SIG-M5 (cell line): ENCODE data around the gene STK11IP.

Source experiments
- DNase-seq: peaks from one replicate; lab custom pipeline; 2025; lab: John Stamatoyannopoulos, UW

STK11IP gene

GRCh38 chr2:219619235-219619634 is 21.6 kb downstream of the STK11IP start:
- DNase-seq: no peak

- DNase-seq: no peak
Observed at GRCh38 chr2:219620546-219620945, 22.9 kb downstream of the STK11IP start.

- no peak for DNase-seq
Observed at GRCh38 chr2:219621935-219622334, 24.3 kb downstream of the STK11IP start.

GRCh38 chr2:219622472-219622871 is 24.8 kb downstream of the STK11IP start:
- no peak for DNase-seq

- DNase-seq: no peak
Observed at GRCh38 chr2:219624565-219624964, 26.9 kb downstream of the STK11IP start.

- DNase-seq: no peak
Observed at GRCh38 chr2:219625179-219625578, 27.5 kb downstream of the STK11IP start.

GRCh38 chr2:219626540-219626939 is 28.9 kb downstream of the STK11IP start:
- DNase-seq: no peak

GRCh38 chr2:219627103-219628100 is 29.7 kb downstream of the STK11IP start, which contains the start of gene SLC4A3:
SLC4A3 (plus strand) TSS chr2:219627630; CDS start chr2:219627993, 363 bp downstream.
- DNase-seq: no peak

- DNase-seq: no peak
Observed at GRCh38 chr2:219628235-219628985, 30.8 kb downstream of the STK11IP start.

- no peak for DNase-seq
Observed at GRCh38 chr2:219628986-219629901, 31.6 kb downstream of the STK11IP start.

GRCh38 chr2:219629976-219630695 is 32.5 kb downstream of the STK11IP start:
- DNase-seq: no peak

- DNase-seq: no peak
Observed at GRCh38 chr2:219630770-219631405, 33.2 kb downstream of the STK11IP start.

- no peak for DNase-seq
Observed at GRCh38 chr2:219631406-219631891, 33.8 kb downstream of the STK11IP start.

GRCh38 chr2:219631904-219632759 is 34.5 kb downstream of the STK11IP start:
- no peak for DNase-seq

GRCh38 chr2:219632760-219633105 is 35.1 kb downstream of the STK11IP start:
- no peak for DNase-seq

- DNase-seq: no peak
Observed at GRCh38 chr2:219633276-219634065, 35.8 kb downstream of the STK11IP start.

GRCh38 chr2:219634171-219634940 is 36.7 kb downstream of the STK11IP start:
- no peak for DNase-seq
